GM18517 (cell line): Measurements from ENCODE around the gene ANO6.

Experiments
- ATAC-seq: cut with Tn5 transposase; IDR thresholded peaks from one replicate; pipeline ENCODE4 v1.9.1; 2021; ENCODE audit warnings: mild to moderate bottlenecking, moderate library complexity; ENCODE audit not compliant: unreplicated experiment

ANO6 gene

DNA sequence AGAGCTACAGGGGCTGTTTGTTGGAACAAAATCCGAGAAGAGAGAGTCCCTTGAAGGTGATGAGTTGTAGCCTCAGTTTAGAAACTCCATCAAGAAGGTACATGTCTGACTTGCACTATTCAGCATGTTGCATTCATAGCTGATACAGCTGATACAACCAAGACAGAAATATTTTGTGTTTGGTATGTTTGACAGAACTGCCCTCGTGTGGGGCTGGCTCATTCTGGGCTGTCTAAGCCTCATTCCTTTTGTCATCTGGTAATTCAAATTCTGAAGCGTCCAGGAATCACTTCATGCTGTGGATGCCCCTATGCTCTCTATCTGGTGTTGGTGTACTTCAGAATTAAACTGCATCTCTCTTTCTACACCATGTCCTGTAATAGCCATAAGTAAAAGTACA, 126.3 kb downstream of the ANO6 start:
- ATAC-seq: no peak

DNA sequence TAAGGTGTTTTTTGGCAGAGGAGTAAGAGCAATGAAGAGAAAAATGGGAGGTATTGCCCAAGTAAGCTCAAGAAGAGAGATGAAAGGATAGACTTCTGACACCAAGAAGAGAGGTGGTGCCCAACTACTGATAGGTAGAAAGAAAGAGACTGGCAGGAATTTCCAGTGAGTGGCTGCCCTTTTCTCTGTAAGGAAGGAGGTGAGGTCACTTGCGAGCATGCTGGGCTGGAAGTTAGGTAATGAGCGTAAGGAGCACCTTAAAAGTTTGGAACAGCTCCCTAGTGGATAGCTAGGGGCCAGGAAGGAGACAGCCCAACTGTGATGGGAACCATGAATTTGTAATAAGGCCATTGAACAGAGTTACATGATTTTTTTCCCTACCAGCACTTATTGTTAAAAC, 127.0 kb downstream of the ANO6 start:
- ATAC-seq: no peak

DNA sequence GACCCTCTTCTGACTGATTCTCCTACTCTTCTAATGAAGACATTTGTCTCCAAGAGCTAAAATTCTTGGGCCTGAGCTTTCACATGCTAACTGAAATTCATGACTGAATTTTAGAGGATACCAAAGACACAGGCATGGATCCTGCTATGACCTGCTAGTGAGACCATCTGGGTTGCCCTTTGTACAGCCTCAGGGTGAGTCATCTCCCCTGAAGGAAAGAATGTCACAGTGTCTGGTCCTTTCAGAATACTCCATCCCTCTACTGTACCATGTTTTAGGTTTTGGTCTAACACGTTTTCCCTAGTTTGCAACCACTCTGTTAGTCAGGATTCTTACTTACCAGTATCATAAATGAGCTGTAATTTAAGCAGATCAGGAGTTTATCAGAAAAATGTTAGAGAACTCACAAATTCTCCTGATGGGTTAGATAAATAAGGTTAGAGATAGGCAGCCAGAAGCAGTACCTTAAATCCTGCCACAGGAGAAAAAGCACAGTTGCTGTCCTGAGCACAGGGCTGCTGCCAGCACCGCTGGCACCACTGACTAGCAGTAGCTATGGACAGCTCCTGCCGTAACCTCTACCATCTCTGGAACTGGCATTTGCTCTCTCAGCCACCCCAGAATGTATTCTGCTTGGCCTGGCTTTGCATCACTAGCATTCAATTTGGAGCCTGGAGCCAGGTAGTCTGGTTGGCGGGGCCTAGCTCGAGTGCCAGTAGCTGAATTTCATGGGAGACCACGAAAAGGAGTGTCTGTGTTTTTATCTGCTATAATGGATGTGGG, 127.6 kb downstream of the ANO6 start:
- ATAC-seq: no peak

DNA sequence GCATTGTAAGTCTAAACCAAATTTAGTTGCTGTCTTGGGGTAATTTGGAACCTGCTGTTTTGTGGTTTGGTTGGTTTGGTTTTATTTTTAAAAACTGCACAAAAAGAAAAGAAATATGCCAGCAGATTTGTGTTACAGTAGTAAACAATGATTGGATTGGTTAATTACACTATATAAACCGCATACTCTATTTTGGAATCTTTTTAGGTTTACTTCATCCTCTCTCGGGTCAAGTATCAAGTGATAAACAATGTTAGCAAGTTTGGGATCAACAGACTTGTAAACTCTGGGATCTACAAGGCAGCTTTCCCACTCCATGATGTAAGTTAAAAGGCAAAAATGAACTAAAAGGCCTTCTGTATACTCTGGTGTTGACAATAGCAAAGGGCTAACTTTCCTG, 132.4 kb downstream of the ANO6 start:
- ATAC-seq: no peak

DNA sequence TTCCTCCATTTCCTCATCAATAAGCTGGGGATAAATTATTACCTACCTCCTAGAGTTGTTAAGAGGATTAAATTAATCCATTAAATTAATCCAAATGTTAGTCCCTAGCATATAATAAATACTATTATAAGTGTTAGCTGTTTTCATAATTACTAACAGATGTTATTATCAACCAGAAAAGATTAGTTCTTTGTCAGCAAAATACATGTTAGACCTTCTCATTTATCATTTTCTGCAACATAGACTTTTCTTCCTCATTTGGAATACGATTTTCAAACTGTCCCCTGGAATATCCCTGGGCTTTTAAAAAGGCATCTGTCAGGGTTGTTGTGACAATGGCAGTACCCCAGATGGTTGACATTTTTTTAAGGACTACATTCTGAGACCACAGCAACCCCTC, 133.1 kb downstream of the ANO6 start:
- ATAC-seq: no peak

DNA sequence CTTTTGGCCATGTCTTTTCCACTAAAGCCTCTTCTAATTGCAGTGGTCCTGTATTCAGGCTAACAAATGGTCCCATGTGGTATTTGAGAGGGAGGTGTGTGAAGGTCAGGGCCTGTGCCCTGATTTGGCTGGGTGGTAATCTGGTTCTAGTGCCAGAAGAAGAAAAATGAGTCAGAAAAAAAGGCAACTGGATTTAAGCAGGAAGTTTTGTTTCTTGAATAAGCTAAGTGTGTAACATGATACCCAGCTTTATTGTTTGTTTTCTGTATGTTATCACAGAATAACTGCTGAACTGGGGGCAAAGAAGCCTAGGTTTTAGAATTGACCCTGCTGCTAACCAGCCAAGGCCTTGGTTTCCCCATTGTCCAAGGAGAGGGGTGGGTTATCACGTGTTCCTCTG, 134.0 kb downstream of the ANO6 start:
- no peak for ATAC-seq

DNA sequence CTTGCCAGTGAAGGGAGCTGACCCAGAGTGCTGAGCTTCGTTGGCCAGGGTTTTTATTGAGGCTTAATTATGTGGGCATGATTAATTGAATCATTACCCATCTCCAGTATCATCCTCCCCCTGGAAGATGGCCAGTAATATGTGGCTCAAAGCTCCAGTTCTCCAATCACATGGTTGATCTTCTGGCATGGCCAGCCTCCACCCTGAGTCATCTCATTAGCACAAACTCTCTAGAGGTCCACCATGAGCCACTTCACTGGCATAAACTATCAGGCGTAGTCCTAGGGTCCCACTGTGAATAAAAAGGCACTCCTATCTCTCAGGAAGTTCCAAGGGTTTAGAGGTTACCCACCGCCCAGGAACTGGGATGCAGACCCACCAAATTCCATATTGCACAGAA, 135.0 kb downstream of the ANO6 start:
- no peak for ATAC-seq

DNA sequence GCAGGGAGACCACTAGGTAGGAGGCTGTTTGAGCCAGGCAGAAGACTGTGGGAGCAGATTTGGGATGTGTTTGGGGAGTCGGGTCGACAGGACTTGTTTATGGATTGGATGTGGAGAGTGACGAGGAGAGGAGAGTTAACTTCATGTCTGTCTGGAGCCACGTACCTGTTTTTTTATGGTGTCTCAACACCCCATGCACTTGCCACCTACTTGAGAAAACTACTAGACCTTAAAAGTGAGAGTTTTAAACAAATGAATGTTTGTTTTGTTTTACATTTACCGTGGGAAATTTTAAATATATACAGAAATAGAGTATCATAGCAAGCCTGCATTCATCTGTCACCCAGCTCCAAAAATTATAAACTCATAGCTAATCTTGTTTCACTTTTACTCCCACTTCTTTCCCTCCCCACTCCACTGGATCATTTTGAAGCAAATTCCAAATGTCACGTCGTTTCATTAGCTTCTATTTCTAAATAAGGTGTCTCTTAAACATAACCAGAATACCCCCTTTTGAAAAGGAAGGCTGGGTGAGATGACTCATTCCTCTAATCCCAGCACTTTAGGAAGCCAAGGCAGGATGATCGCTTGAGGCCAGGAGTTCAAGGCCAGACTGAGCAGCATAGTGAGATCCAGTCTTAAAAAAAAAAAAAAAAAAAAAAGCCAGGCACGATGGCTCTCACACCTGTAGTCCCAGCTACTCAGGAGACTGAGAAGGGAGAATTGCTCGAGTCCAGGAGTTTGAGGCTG, 136.2 kb downstream of the ANO6 start:
- ATAC-seq: no peak

DNA sequence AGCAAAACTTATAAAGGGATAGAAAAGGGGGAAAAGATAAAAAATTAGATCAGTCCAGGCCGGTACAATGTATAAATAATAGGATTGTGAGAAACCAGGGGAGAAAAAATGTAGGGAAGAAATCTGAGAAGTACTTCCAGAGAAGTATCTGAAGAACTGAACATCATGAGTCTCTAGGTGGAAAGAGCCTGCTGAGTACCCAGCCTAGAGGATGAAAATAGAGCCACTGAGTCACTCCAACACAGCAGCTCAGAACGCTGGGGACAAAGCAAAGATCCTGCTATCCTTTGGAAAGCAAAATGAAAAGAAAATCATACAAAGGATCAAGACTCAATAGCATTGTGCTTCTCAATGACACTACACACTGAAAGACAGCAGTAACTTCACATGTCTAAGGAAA, 138.0 kb downstream of the ANO6 start:
- ATAC-seq: peak; percentile 9

DNA sequence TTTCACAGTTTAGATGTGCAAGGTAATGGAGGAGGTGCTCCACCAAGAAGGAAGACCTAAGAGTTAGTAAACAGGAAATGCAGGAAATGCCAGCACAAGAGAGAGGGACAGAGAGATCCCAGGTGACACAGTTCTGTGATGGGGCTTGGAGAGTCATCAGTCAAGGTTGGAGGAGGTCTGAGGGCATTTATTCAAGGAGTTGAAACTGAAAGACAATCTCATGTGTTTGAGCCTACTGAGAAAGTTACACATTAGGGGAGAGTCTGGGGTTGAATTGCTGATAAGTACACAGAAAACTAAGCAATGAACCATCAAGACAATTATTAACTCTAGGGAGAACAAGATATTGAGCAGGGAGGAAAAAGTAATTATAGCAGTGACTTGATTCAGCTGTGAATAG, 138.5 kb downstream of the ANO6 start:
- ATAC-seq: peak; percentile 93

DNA sequence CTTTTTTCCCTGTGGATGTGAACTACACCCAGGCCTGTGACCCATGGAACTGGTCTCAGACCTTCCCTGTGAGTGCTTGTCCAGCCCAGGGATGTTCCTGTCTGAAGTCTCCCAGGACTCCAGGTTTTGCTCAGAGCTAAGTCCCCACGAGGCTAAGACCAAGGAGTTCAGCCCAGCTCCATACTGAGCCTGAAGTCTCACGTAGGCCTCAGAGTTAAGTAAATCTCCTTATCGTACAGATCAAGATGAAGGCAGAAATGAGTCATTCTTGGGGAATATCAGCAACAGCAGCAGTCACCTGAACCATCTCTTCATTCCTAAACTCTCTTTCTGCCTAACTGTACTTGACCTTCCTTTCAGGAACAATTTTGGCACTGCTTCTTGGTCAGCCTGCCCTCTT, 139.8 kb downstream of the ANO6 start:
- ATAC-seq: no peak

DNA sequence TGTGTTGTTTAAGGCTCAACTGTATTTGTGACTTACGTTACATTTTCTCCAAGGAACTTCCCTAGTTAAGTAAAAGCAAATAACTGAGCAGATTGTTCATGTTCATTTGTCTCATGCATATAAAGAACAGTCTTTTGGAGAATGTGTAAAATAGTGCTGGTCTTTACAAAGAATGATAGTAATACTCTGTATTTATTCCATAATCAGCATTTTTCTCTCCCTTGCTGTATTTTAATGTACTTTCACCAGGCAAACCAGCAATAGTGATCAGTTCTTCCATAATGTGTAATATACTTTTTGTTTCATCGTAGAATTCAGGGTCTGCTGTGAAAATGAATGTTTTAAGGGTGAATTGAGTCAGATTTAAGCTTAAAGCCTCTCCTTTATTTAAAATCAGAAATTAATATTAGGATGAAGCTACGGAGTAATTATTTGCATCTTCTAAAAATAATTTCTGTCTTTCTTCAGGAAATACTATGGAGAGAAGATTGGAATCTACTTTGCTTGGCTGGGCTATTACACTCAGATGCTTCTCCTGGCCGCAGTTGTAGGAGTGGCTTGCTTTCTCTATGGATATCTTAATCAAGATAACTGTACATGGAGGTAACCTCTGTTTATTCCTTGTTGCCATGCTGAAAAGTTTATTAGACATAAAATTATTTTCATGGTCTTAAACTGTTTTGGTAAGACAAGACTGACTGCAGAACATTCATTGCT, 141.1 kb downstream of the ANO6 start:
- ATAC-seq: no peak

DNA sequence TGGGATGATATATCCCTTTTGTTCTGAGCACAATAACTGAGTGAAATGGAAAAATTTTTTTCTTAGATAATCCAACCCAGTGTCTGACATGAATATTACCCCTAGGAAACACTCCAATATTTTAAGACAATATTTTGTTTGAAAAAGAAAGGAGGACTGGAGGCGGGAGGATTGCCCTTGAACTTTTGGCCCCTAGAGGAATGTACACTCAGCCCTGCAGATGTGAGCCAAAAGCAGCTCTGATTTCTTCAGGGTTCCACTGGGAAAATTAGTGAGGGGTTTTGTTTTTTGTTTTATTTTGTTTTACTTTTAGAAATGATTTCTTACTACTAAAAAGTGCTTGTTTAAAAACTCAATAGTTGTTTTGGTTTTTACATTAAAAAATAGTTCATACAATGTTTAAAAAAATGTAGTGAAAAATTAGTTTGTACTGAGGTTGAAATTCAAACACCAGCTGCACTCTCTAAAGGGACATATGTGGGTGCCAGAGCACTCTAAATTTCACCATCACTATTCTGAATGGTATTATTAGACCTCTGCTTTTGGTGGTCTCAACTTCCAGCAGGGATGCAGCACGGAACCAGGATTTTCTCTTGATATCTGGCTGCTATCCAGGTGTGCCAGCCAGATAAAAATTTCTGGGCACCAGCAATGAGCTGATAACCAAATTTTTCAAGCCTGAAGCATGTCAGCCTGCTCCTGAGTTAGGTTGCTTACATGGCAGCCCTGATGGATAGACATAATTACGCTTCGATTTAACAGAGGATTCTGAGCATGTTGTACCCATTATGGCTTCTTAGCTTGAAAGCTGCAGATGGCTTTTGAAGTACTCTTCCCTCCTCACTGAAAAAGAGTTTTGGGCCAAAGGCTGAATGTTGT, 141.9 kb downstream of the ANO6 start:
- ATAC-seq: no peak

DNA sequence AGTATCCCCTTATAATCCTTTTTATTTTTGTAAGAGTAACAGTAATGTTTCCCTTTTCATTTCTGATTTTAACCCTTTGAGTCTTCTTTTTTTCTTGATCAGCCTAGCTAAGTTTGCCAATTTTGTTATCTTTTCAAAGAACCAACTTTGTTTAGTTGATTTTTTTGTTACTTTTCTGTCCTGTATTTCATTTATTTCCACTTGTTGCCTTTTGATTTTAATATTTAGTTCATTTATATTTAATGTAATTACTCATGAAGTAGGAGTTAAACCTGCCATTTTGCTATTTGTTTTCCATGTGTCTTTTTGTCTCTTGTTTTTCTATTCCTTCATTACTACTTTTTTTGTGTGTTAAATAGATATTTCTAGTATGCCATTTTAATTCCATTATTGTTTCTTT, 146.4 kb downstream of the ANO6 start:
- ATAC-seq: no peak

DNA sequence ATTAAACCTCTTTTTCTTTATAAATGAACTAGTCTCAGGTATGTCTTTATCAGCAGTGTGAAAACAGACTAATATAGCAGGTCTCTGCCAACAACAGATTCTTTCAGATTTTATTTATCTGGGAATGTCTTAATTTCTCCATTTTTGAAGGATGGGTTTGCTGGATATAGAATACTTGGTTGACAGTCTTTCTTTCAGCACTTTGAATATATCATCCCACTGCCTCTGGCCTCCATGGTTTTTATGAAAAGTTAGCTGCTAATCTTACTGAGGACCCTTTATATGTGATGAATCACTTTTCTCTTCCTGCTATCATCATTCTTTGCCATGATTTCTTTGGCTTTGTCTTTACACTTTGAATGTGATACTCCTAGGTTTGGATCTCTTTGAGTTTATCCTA, 148.0 kb downstream of the ANO6 start:
- ATAC-seq: no peak

DNA sequence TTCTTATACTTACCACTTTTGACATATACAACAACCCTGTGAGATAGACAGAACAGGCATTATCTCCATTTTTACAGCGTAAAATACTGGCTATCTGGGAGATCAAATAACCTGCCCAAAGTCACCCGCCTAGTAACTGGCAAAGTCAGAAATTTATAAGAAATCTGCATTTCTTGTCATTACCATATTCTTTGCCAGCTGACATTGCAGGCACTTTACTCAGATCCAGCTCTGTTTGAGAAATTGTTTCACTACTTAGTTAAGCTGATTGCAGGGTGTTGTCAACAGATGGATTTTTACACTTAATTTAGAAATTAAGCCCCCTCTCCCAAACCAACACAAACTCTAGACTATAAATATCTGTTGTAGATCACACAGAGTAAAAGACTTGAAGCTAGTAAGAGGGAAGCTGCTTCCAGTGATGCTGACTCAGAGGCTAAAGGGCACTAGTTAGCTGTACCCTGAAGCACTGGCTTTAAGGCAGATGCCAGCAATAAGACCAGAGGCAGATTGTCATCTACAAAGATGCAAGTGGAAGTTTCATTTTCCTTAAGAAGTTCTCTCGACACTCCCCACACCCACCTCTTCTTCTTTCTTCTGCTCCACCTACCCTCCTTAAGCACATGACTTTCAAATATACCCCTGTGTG, 153.1 kb downstream of the ANO6 start:
- no peak for ATAC-seq

DNA sequence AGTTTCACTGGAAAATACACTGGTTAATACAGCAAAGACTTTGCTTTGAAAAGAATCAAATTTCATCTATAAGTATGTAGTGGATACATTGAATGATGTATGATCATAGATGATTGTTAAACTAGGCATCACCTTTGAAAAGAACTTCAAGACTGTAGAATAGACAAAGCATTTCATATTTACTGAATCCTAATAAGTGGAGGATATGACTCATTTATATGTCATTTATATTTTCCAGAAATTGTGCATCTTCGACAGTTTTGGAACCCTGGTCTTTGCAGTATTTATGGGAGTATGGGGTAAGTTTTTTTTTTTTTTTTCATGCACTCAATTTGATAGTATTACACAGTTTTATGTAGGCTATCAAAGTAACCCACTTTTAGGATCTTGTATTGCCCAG, 161.9 kb downstream of the ANO6 start:
- ATAC-seq: no peak

DNA sequence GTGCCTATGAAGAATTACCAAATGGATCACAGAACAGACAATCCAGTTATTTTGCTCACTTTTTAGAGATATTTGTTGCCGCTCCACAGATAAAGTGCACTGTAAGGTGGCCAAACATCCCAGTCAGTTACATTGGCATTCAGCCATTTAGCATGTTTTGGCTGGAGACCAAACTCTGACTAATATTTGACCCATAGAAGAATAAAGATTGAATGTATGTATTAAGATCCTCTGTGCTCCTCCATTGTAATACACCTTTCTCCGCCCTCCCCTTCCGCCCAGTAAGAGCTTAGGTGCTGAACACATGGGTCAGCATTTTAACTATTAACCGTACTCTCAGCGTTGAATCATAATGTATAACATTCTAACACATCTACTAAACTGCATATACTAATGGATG, 163.4 kb downstream of the ANO6 start:
- no peak for ATAC-seq

DNA sequence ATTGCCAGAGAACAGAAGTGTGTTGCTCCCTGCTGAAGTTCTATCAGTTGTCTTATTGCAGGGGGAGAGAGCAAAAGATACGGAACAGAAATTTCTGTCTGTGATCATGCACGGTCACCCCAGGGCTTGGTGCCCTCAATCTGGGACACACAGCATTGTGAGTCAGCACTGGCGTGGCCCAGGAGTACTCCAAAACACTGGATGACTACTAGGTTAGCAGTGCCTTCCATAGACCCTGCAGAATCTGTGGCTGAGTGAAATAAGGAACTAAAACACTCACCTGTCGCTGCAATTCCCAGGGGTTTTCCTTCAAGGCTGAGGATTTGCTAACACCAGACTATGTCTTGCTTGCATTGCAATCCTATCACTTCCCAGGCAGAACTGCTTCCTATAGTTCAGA, 165.5 kb downstream of the ANO6 start:
- ATAC-seq: no peak

DNA sequence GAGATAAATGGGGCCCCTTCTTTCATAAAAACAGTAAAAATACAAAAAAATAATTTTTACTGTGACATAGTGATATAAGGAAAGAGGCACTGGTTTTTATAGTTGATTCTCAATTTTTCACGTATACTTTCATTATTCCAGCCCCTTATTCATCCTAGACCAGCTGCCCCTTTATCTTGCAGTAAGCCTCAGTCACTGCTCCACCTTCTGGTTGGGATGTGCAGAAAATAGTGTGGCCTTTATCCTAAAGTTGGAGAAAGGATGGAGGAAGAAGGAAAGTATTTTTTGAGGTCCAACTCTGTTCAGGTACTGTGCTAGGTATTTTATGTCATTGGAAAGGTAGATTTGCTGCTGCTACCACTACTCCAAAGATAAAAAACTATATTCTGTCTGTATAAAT, 172.7 kb downstream of the ANO6 start:
- ATAC-seq: no peak

DNA sequence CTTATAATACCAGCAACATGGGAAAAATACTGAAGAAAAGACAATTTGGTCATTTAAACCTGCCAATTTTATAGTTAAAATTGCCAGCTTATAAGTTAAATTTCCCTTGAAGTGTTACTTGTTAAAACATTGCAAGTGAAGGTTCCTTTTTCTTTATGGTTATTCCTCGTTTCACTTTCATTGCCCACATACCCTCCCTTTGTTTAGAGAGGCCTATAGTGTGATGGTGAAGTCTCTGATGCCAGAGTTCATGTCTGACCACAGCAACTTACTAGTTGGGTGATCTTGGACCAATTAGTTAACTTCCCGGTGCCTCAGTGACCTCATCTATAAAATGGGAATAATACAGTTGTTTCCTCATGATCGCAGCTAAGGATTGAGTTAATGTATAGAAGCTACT, 173.5 kb downstream of the ANO6 start:
- ATAC-seq: no peak
